ENCODE data around the gene PGLYRP4. TPM values are rescaled to one million over a fixed set of nuclear protein-coding genes. Genes with fewer than 3 reads are reported as not detected.

The PGLYRP4 gene
- total and polyA plus RNA-seq, 9 donors = not detected

DNA sequence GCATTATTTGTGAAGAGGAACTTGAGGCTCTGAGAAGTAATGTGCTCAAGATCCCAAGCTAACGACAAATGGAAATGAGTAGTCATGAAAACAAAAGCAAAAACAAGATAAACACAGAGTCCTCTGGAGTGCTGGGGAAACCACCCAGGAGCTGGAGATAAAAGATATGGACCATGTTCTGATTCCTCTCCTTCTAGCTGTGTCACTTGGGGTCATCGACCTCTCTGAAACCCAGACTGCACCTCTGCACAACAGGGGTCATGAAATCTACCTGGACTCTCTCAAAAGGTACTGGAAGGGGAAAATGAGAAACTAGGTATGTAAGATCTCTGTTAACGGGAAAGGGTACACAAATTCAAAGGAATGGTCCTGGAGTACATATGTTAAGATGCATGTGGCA is 6.5 kb downstream of the PGLYRP4 start:
- peaks cover 6% of the 10 kb centered on the region for H3K4me1 ChIP-seq (ENCODE audit: insufficient read depth)
- no peaks in the 10 kb centered on the region for H3K36me3 ChIP-seq
- H3K4me3 ChIP-seq = no peak overlapping the region
- no peak for DNase-seq
- no peaks in the 10 kb centered on the region for H3K9me3 ChIP-seq
- WGBS, 3 donors = 69 to 75% (median 71%) methylated on average over 3 of the region's 3 CpGs
- intact Hi-C loops (cut with DNase I) = no loop called here
- H3K27ac ChIP-seq = no peak overlapping the region
- TF ChIP-seq POLR2A (IDR thresholded peaks at IDR 0.05) (no peak), CTCF (IDR thresholded peaks at IDR 0.05) (no peak), EP300 (IDR thresholded peaks at IDR 0.05) (no peak)
- no peaks in the 10 kb centered on the region for H3K27me3 ChIP-seq

- Histone ChIP-seq H3K4me3 (no peak overlapping the region), H3K27ac (no peak overlapping the region), H3K4me1 (ENCODE audit: insufficient read depth) (peaks cover 6% of the 10 kb centered on the region), H3K36me3 (no peaks in the 10 kb centered on the region), H3K9me3 (no peaks in the 10 kb centered on the region), H3K27me3 (no peaks in the 10 kb centered on the region)
- no peak for DNase-seq
- intact Hi-C loops (cut with DNase I) = no loop called here
- WGBS, 3 donors = 91 to 97% (median 95%) methylated on average over 4 of the region's 4 CpGs
- TF ChIP-seq EP300 (IDR thresholded peaks at IDR 0.05) (no peak), POLR2A (IDR thresholded peaks at IDR 0.05) (no peak), CTCF (IDR thresholded peaks at IDR 0.05) (no peak)
These were observed 7.2 kb downstream of the PGLYRP4 start for GRCh38 chr1:153341431-153341934.

DNA sequence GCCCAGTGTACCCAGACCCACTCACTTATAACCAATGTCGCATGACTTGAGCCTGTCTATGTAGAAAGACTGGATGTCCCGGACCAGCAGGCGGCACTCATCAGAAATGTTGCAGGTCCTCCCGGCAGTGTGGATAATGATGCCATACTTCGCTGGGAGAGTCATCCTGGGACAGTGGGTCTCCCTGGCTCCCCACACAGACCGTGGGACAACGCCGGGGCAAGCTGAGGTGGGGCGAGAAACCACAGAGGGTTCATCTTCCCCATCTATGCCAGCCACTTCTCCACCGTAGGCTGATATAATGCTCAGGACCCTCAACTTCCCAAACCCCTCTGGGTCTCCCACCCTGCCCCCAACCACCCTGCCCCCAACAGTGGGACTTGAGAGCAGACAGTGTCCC is 8.3 kb downstream of the PGLYRP4 start:
- H3K9me3 ChIP-seq = no peaks in the 10 kb centered on the region
- no peaks in the 10 kb centered on the region for H3K27me3 ChIP-seq
- TF ChIP-seq EP300 (IDR thresholded peaks at IDR 0.05) (no peak), CTCF (IDR thresholded peaks at IDR 0.05) (no peak), POLR2A (IDR thresholded peaks at IDR 0.05) (no peak)
- intact Hi-C loops (cut with DNase I) = no loop called here
- H3K4me3 ChIP-seq = no peak overlapping the region
- no peak for DNase-seq
- H3K36me3 ChIP-seq = no peaks in the 10 kb centered on the region
- peaks cover 6% of the 10 kb centered on the region for H3K4me1 ChIP-seq (ENCODE audit: insufficient read depth)
- 90 to 96% (median 96%) methylated on average over 10 of the region's 10 CpGs for WGBS, 3 donors
- H3K27ac ChIP-seq = no peak overlapping the region

GRCh38 chr1:153339802-153340201 is 8.8 kb downstream of the PGLYRP4 start:
- Histone ChIP-seq H3K36me3 (no peaks in the 10 kb centered on the region), H3K9me3 (no peaks in the 10 kb centered on the region), H3K4me1 (ENCODE audit: insufficient read depth) (peaks cover 6% of the 10 kb centered on the region), H3K27ac (no peak overlapping the region), H3K27me3 (no peaks in the 10 kb centered on the region), H3K4me3 (no peak overlapping the region)
- 79 to 82% (median 81%) methylated on average over 6 of the region's 6 CpGs for WGBS, 3 donors
- TF ChIP-seq EP300 (IDR thresholded peaks at IDR 0.05) = no peak
- TF ChIP-seq POLR2A (IDR thresholded peaks at IDR 0.05) = no peak
- no peak for TF ChIP-seq CTCF (IDR thresholded peaks at IDR 0.05)
- intact Hi-C loops (cut with DNase I) = no loop called here
- DNase-seq = no peak

Data from ovary (tissue), 9 donors.